ENCODE measurements around the gene KDM2A.

Gene KDM2A

GRCh38 chr11:67302571-67303131 lies 183.6 kb downstream of the KDM2A start:
- no peak for DNase-seq (ENCODE audit: low read depth in 2 of 2)

DNA sequence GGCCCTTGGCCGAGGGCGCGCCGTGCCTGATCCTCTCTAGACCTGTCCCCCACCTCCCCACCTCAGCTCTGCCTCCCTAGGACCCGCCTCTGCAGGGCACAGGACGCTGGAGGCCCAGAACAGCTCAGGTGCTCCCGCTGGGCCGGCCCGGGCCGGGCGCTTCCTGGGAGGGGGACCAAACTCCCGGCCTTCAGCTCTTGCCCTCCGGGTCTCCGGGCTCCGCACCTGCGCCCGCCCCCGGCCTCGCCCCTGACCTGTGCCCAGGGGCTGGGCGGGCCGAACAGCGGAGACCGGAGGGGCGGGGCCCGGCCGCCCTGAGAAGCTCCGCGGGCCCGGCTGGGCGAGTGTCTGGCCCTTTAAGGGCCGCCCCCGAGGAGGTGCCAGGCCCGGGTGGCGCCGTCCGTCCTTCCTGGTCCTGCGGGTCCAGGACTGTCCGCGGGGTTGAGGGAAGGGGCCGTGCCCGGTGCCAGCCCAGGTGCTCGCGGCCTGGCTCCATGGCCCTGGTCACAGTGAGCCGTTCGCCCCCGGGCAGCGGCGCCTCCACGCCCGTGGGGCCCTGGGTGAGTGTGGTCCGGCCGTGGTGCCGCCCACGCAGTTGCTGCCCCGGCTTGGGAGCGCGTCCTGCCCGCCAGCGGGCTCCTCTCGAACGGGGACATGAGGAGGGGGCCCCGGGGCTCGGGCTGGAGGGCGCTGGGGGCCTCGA lies 184.2 kb downstream of the KDM2A start, which contains the start of gene SSH3:
TSS of gene SSH3 (plus strand) at position 399 of the 703 bp plus-strand sequence. CDS start at position 495, 96 bp downstream.
- no peak for DNase-seq (ENCODE audit: low read depth in 2 of 2)

DNA sequence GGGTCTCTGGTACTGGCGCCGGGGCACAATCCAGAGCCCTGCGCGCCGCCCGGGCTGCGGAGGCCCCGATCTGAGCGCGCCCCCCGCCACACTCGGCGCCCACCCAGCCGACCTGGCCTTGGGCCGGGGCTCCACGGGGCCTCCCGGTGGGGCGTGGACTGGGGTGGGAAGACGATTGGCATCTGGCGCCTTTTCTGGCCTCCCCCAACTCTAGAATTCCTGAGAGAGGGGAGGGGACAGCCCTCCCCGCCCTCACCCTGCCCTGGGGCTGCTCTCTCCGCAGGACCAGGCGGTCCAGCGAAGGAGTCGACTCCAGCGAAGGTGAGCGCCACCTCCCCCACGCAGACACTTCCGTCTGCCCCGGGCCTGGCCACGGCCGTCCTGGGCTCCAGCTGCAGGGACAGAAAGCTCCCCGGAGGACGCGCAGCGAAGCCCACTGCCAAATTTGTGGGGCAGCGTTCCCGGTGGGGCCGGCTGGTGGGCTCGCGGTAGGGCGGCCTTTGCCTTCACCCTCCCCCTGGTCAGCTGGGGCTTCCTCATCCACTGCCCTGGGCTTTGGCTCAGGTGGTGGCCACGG lies 184.9 kb downstream of the KDM2A start:
- no peak for DNase-seq (ENCODE audit: low read depth in 2 of 2)

DNA sequence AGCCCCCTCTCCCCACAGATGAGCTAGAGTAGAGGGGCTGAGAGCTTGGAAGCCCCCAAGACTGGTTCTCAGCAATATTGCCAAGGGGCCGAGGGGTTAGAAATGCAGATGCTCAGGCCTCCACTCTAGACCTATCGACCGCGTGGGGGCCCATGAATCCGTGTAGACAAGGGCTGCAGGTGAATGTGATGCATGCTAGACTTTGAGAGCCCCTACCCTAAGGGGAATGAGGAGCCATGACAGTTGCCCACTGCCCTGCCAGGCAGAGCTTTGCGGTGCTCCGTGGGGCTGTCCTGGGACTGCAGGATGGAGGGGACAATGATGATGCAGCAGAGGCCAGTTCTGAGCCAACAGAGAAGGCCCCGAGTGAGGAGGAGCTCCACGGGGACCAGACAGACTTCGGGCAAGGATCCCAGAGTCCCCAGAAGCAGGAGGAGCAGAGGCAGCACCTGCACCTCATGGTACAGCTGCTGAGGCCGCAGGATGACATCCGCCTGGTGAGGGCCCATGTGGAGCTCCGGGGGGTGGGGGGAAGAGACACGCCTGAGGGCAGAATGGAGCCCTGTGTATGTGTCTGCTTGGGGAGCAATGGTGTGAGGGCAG lies 185.5 kb downstream of the KDM2A start:
- DNase-seq (ENCODE audit: low read depth in 2 of 2): no peak

- no peak for DNase-seq (ENCODE audit: low read depth in 2 of 2)
These were observed 187.9 kb downstream of the KDM2A start for GRCh38 chr11:67306769-67307544.

GRCh38 chr11:67307545-67308001 lies 188.5 kb downstream of the KDM2A start:
- DNase-seq (ENCODE audit: low read depth in 2 of 2): no peak

Data from stimulated activated CD4-positive, alpha-beta T cell treated with anti-CD3 and anti-CD28 coated beads, Interleukin-15, amount 100 ng/mL, for 48 hours (primary cell).